Transverse colon (tissue), 4 donors: ENCODE results near the gene PALS1. TPM values are rescaled to one million over a fixed set of nuclear protein-coding genes. Genes with fewer than 3 reads are reported as not detected.

Experiments used
- DNase-seq: peaks from one replicate; pipeline ENCODE4 v3.0.0-alpha.2; 2019
- H3K27ac ChIP-seq, 4 donors: fragments of 200-600 bp; sonication (generic); 2 replicates each; pipeline ENCODE4 v1.5.1; 2016 to 2018; ENCODE audit warnings: inconsistent platforms in 4 of 4
- H3K27me3 ChIP-seq: fragments of 200-600 bp; sonication (generic); 2 replicates; pipeline ENCODE4 v1.5.1; 2017; ENCODE audit warnings: inconsistent platforms
- H3K36me3 ChIP-seq, 4 donors: fragments of 200-600 bp; sonication (generic); 2 replicates each; pipeline ENCODE4 v1.5.1; 2017 to 2019; ENCODE audit warnings: inconsistent platforms in 4 of 4
- H3K4me1 ChIP-seq, 4 donors: fragments of 200-600 bp; sonication (generic); 2 replicates each; pipeline ENCODE4 v1.5.1; 2017 to 2020; ENCODE audit warnings: inconsistent platforms in 4 of 4
- H3K4me3 ChIP-seq, 4 donors: fragments of 200-600 bp; sonication (generic); 1 replicate in 1 of 4; 2 replicates in 3 of 4; pipeline versions ENCODE4 v1.5.1 to v1.6.1; 2017 to 2019; ENCODE audit warnings: inconsistent platforms in 4 of 4
- H3K9me3 ChIP-seq, 2 donors: fragments of 200-600 bp; sonication (generic); 2 replicates each; pipeline ENCODE4 v1.5.1; 2017 to 2019; ENCODE audit warnings: inconsistent platforms in 2 of 2
- CTCF ChIP-seq, 5 experiments: fragments of 200-600 bp in 3 of 5; fragments of 450-650 bp in 2 of 5; sonication (generic) in 3 of 5; IDR thresholded peaks; 1 replicate in 2 of 5; 2 replicates in 3 of 5; pipeline ENCODE4 v1.5.1; 2016 to 2017; ENCODE audit warnings: antibody characterized with exemption in 5 of 5, inconsistent platforms in 3 of 5, mild to moderate bottlenecking in 2 of 5, moderate library complexity in 1 of 5
- EP300 ChIP-seq: sonication (generic); formaldehyde crosslinking; IDR thresholded peaks from one replicate; pipeline ENCODE4 v1.6.1; 2017; ENCODE audit warnings: antibody characterized with exemption, low read depth
- POLR2A ChIP-seq: fragments of 450-650 bp; IDR thresholded peaks from one replicate; pipeline ENCODE4 v1.6.1; 2016; ENCODE audit warnings: antibody characterized with exemption, mild to moderate bottlenecking, moderate library complexity
- POLR2AphosphoS5 ChIP-seq, 3 donors: sonication (generic); formaldehyde crosslinking; IDR thresholded peaks; one replicate each; pipeline ENCODE4 v1.6.1; 2016; ENCODE audit warnings: antibody characterized with exemption in 3 of 3
- whole genome bisulfite sequencing, 2 donors: methylation state at CpG; one replicate each; pipeline ENCODE4 v1.1.5; 2018; ENCODE audit warnings: low coverage in 1 of 2; 5-methylcytosine and 5-hydroxymethylcytosine counted together
- in situ Hi-C, 4 donors: fragments of 200-750 bp; cut with MboI; loops; one replicate each; pipeline versions ENCODE4 v1.15.0 to v1.15.1; 2017; ENCODE audit warnings: low sequenced_read_pairs in 3 of 4, low pct_ligation_motif_present in 1 of 4, low pct_unique_long_range_greater_than_20kb in 1 of 4
- intact Hi-C: fragments of 100-400 bp; cut with DNase I; formaldehyde crosslinking; loops from one replicate; pipeline ENCODE4 v1.15.1; 2023; ENCODE audit warnings: low total_unique reads
- total RNA-seq, 4 donors: library from RNA; depleted of rRNA; stranded (reverse); fragments of >200 nt; gene quantifications; one replicate each; pipeline ENCODE4 v1.1.0, GENCODE V29; 2016

PALS1 gene
- total RNA-seq, 4 donors from 2014 or later, result 8.6 to 77.1 (median 49.5) TPM

GRCh38 chr14:67221982-67222328 is 19.3 kb upstream of the PALS1 start:
- Histone ChIP-seq H3K36me3 (no peaks in the 10 kb centered on the region), H3K4me3 (no peak overlapping the region), H3K27me3 (no peaks in the 10 kb centered on the region), H3K4me1 (peaks cover 0 to 15% (median 11%) of the 10 kb centered on the region in 4 donors), H3K27ac (no peak overlapping the region), H3K9me3 (no peaks in the 10 kb centered on the region)
- intact Hi-C loops, result no loop called here
- DNase-seq, result no peak
- in situ Hi-C loops, result no loop called here
- TF ChIP-seq POLR2AphosphoS5 (IDR thresholded peaks at IDR 0.05) (no peak), CTCF (IDR thresholded peaks at IDR 0.05) (no peak), POLR2A (no peak), EP300 (no peak)
- WGBS, 2 donors, result 51 to 60% methylated on average over 4 of the region's 4 CpGs

- H3K4me1 ChIP-seq, result peaks cover 0 to 15% (median 11%) of the 10 kb centered on the region in 4 donors
- H3K27me3 ChIP-seq, result no peaks in the 10 kb centered on the region
- H3K4me3 ChIP-seq, result no peak overlapping the region
- DNase-seq, result no peak
- H3K9me3 ChIP-seq, result no peaks in the 10 kb centered on the region
- H3K27ac ChIP-seq, result no peak overlapping the region
- TF ChIP-seq CTCF (IDR thresholded peaks at IDR 0.05), result no peak
- TF ChIP-seq POLR2AphosphoS5 (IDR thresholded peaks at IDR 0.05), result no peak
- TF ChIP-seq EP300, result no peak
- no peak for TF ChIP-seq POLR2A
- 81 to 87% methylated on average over 2 to 4 of the region's 4 CpGs for WGBS, 2 donors
- no peaks in the 10 kb centered on the region for H3K36me3 ChIP-seq
- intact Hi-C loops (no loop called here), in situ Hi-C loops (no loop called here)
Observed at GRCh38 chr14:67225523-67225922, 15.7 kb upstream of the PALS1 start.

GRCh38 chr14:67228325-67228984 is 12.8 kb upstream of the PALS1 start:
- in situ Hi-C loops, result no loop called here
- intact Hi-C loops, result no loop called here
- TF ChIP-seq EP300 (no peak), POLR2A (no peak), CTCF (IDR thresholded peaks at IDR 0.05) (no peak), POLR2AphosphoS5 (IDR thresholded peaks at IDR 0.05) (no peak)

GRCh38 chr14:67232066-67232465 is 9.2 kb upstream of the PALS1 start:
- Histone ChIP-seq H3K9me3 (no peaks in the 10 kb centered on the region), H3K4me1 (no peaks in the 10 kb centered on the region), H3K27me3 (no peaks in the 10 kb centered on the region), H3K36me3 (no peaks in the 10 kb centered on the region), H3K27ac (no peak overlapping the region), H3K4me3 (no peak overlapping the region)
- no peak for DNase-seq
- in situ Hi-C loops, result no loop called here
- intact Hi-C loops, result no loop called here
- WGBS, 2 donors, result 68 to 80% methylated on average over 2 of the region's 2 CpGs
- no peak for TF ChIP-seq CTCF (IDR thresholded peaks at IDR 0.05)
- no peak for TF ChIP-seq EP300
- no peak for TF ChIP-seq POLR2AphosphoS5 (IDR thresholded peaks at IDR 0.05)
- no peak for TF ChIP-seq POLR2A

More at GRCh38 chr14:67228325-67228984, 12.8 kb upstream of the PALS1 start:
- Histone ChIP-seq H3K36me3 (no peaks in the 10 kb centered on the region), H3K4me1 (no peaks in the 10 kb centered on the region), H3K27ac (no peak overlapping the region), H3K27me3 (no peaks in the 10 kb centered on the region), H3K4me3 (no peak overlapping the region), H3K9me3 (no peaks in the 10 kb centered on the region)
- WGBS, 2 donors, result 82 to 83% methylated on average over 3 of the region's 3 CpGs
- no peak for DNase-seq
